Neural progenitor cell (in vitro differentiated cells): ENCODE data around the gene CYP4F3. TPM values are rescaled to one million over a fixed set of nuclear protein-coding genes. Genes with fewer than 3 reads are reported as not detected.

ENCODE experiments used
- DNase-seq: peaks from one replicate; pipeline ENCODE4 v3.0.0-alpha.2; 2016; ENCODE audit warnings: low spot score
- H2AFZ ChIP-seq: fragments of 200-600 bp; sonication (generic); replicated peaks from 2 replicates; pipeline ENCODE4 v1.6.1; 2016; ENCODE audit warnings: antibody characterized with exemption
- H3F3A ChIP-seq: fragments of 200-600 bp; sonication (generic); 2 replicates; pipeline ENCODE4 v1.6.1; 2016; ENCODE audit warnings: antibody characterized with exemption, low read depth
- H3K27ac ChIP-seq: fragments of 200-600 bp; sonication (generic); 2 replicates; pipeline ENCODE4 v1.5.1; 2016; ENCODE audit warnings: mild to moderate bottlenecking
- H3K27me3 ChIP-seq: fragments of 200-600 bp; sonication (generic); 2 replicates; pipeline ENCODE4 v1.6.1; 2016; ENCODE audit warnings: mild to moderate bottlenecking, moderate library complexity
- H3K36me3 ChIP-seq: fragments of 200-600 bp; sonication (generic); 2 replicates; pipeline ENCODE4 v1.5.1; 2016
- H3K4me1 ChIP-seq: fragments of 200-600 bp; sonication (generic); 2 replicates; pipeline ENCODE4 v1.6.1; 2016; ENCODE audit warnings: mixed run types
- H3K4me2 ChIP-seq: fragments of 200-600 bp; sonication (generic); 2 replicates; pipeline ENCODE4 v1.6.1; 2016
- H3K4me3 ChIP-seq: fragments of 200-600 bp; sonication (generic); 2 replicates; pipeline ENCODE4 v1.5.1; 2016
- H3K79me2 ChIP-seq: fragments of 200-600 bp; sonication (generic); 2 replicates; pipeline ENCODE4 v1.6.1; 2016; ENCODE audit warnings: low read depth
- H3K9ac ChIP-seq: fragments of 200-600 bp; sonication (generic); 2 replicates; pipeline ENCODE4 v1.6.1; 2016
- H3K9me3 ChIP-seq: fragments of 200-600 bp; sonication (generic); 2 replicates; pipeline ENCODE4 v1.5.1; 2016; ENCODE audit warnings: low read depth
- H4K20me1 ChIP-seq: fragments of 200-600 bp; sonication (generic); 2 replicates; pipeline ENCODE4 v1.6.1; 2016; ENCODE audit warnings: low read depth
- H3K27ac Mint-ChIP-seq: 3 replicates; pipeline ENCODE4 v1.8.0; 2021; ENCODE audit warnings: mixed read lengths
- H3K27me3 Mint-ChIP-seq: 2 replicates; pipeline ENCODE4 v1.8.0; 2022; ENCODE audit warnings: low read depth, mild to moderate bottlenecking, inconsistent platforms, moderate library complexity, mixed read lengths; ENCODE audit not compliant: insufficient read depth
- H3K36me3 Mint-ChIP-seq: 3 replicates; pipeline ENCODE4 v1.8.0; 2021; ENCODE audit warnings: mixed read lengths
- H3K4me1 Mint-ChIP-seq: 3 replicates; pipeline ENCODE4 v1.8.0; 2021; ENCODE audit warnings: mixed read lengths
- H3K4me3 Mint-ChIP-seq: 3 replicates; pipeline ENCODE4 v1.8.0; 2021; ENCODE audit warnings: mild to moderate bottlenecking, moderate library complexity, mixed read lengths
- H3K9me3 Mint-ChIP-seq: 3 replicates; pipeline ENCODE4 v1.8.0; 2020; ENCODE audit warnings: mixed read lengths
- CTCF ChIP-seq: fragments of 200-600 bp; sonication (generic); IDR thresholded peaks from 2 replicates; pipeline ENCODE4 v1.5.1; 2017; ENCODE audit warnings: antibody characterized with exemption, mild to moderate bottlenecking
- EZH2 ChIP-seq: fragments of 200-600 bp; sonication (generic); IDR thresholded peaks from 2 replicates; pipeline ENCODE4 v1.6.1; 2017; ENCODE audit warnings: antibody characterized with exemption, mild to moderate bottlenecking, moderate library complexity
- EZH2phosphoT487 ChIP-seq: fragments of 200-600 bp; sonication (generic); IDR thresholded peaks from 2 replicates; pipeline ENCODE4 v1.6.1; 2017; ENCODE audit warnings: antibody characterized with exemption
- total RNA-seq: library from RNA; depleted of rRNA; stranded (reverse); fragments of >200 nt; gene quantifications from 2 replicates; pipeline ENCODE4 v1.2.3, GENCODE V29; 2015; ENCODE audit warnings: low replicate concordance

CYP4F3 gene
- total RNA-seq, 1 donor from 2014 or later = not detected

- Histone ChIP-seq H2AFZ (no peak overlapping the region), H3K27ac (no peak overlapping the region), H3K79me2 (no peaks in the 10 kb centered on the region), H3K4me3 (no peak overlapping the region), H4K20me1 (no peaks in the 10 kb centered on the region), H3K36me3 (no peaks in the 10 kb centered on the region), H3K27me3 (no peaks in the 10 kb centered on the region), H3K4me1 (no peaks in the 10 kb centered on the region), H3K4me2 (no peak overlapping the region), H3F3A (no peaks in the 10 kb centered on the region), H3K9ac (no peak overlapping the region), H3K9me3 (peaks cover 23% of the 10 kb centered on the region)
- Mint-ChIP-seq H3K36me3 (no peaks in the 10 kb centered on the region), H3K27ac (no peak overlapping the region), H3K27me3 (peaks cover 2% of the 10 kb centered on the region), H3K4me1 (no peaks in the 10 kb centered on the region), H3K9me3 (peaks cover 7% of the 10 kb centered on the region), H3K4me3 (no peak overlapping the region)
- TF ChIP-seq EZH2 (no peak), CTCF (no peak), EZH2phosphoT487 (no peak)
- DNase-seq = no peak
Observed at GRCh38 chr19:15634105-15634504, 6.6 kb upstream of the CYP4F3 start.

- Histone ChIP-seq H3K27ac (no peak overlapping the region), H3K27me3 (no peaks in the 10 kb centered on the region), H2AFZ (no peak overlapping the region), H3K36me3 (no peaks in the 10 kb centered on the region), H4K20me1 (no peaks in the 10 kb centered on the region), H3K79me2 (no peaks in the 10 kb centered on the region), H3K4me3 (no peak overlapping the region), H3F3A (no peaks in the 10 kb centered on the region), H3K9me3 (peaks cover 23% of the 10 kb centered on the region), H3K4me2 (no peak overlapping the region), H3K4me1 (no peaks in the 10 kb centered on the region), H3K9ac (no peak overlapping the region)
- Mint-ChIP-seq H3K27ac (no peak overlapping the region), H3K9me3 (peaks cover 7% of the 10 kb centered on the region), H3K36me3 (no peaks in the 10 kb centered on the region), H3K4me3 (no peak overlapping the region), H3K4me1 (no peaks in the 10 kb centered on the region), H3K27me3 (peaks cover 2% of the 10 kb centered on the region)
- TF ChIP-seq CTCF = no peak
- TF ChIP-seq EZH2phosphoT487 = no peak
- no peak for TF ChIP-seq EZH2
- no peak for DNase-seq
Observed at GRCh38 chr19:15635016-15635805, 5.5 kb upstream of the CYP4F3 start.

GRCh38 chr19:15636026-15636425, 4.7 kb upstream of the CYP4F3 start:
- Histone ChIP-seq H3K4me2 (no peak overlapping the region), H2AFZ (no peak overlapping the region), H3K36me3 (no peaks in the 10 kb centered on the region), H3F3A (no peaks in the 10 kb centered on the region), H3K27ac (no peak overlapping the region), H3K4me3 (no peak overlapping the region), H3K27me3 (no peaks in the 10 kb centered on the region), H3K79me2 (no peaks in the 10 kb centered on the region), H3K4me1 (no peaks in the 10 kb centered on the region), H4K20me1 (no peaks in the 10 kb centered on the region), H3K9ac (no peak overlapping the region), H3K9me3 (peaks cover 20% of the 10 kb centered on the region)
- no peak overlapping the region for H3K27ac Mint-ChIP-seq
- H3K27me3 Mint-ChIP-seq = peaks cover 2% of the 10 kb centered on the region
- peaks cover 7% of the 10 kb centered on the region for H3K9me3 Mint-ChIP-seq
- H3K36me3 Mint-ChIP-seq = no peaks in the 10 kb centered on the region
- no peak for DNase-seq
- no peak for TF ChIP-seq CTCF
- no peak overlapping the region for H3K4me3 Mint-ChIP-seq
- H3K4me1 Mint-ChIP-seq = no peaks in the 10 kb centered on the region
